WTC11 (cell line): ENCODE data around the gene SVOPL. TPM values are rescaled to one million over a fixed set of nuclear protein-coding genes. Genes with fewer than 3 reads are reported as not detected.

ENCODE experiments used
- ATAC-seq: fragments of 200-7000 bp; cut with Tn5 transposase; 2 replicates; pipeline ENCODE4 v1.10.0; 2021; ENCODE audit warnings: mild to moderate bottlenecking, moderate library complexity
- CTCF ChIA-PET: fragments of 300-600 bp; sonication (Branson Sonifier 250); formaldehyde crosslinking; loops from one replicate; lab custom pipeline; 2021; ENCODE audit warnings: antibody characterized with exemption; lab: Charles Lee
- POLR2A ChIA-PET: fragments of 350-600 bp; sonication (Branson Sonifier 250); formaldehyde crosslinking; loops from one replicate; lab custom pipeline; 2021; ENCODE audit warnings: antibody characterized with exemption; lab: Charles Lee
- DNase-seq: peaks from one replicate; pipeline ENCODE4 v3.0.0; 2021; ENCODE audit warnings: low spot score
- H3K27ac Mint-ChIP-seq: 2 replicates; pipeline ENCODE4 v1.8.0; 2021; ENCODE audit warnings: mixed read lengths
- H3K27me3 Mint-ChIP-seq: 2 replicates; pipeline ENCODE4 v1.8.0; 2021; ENCODE audit warnings: low read depth, mild to moderate bottlenecking, moderate library complexity, mixed read lengths
- H3K36me3 Mint-ChIP-seq: 2 replicates; pipeline ENCODE4 v1.8.0; 2021; ENCODE audit warnings: mixed read lengths
- H3K4me1 Mint-ChIP-seq: 2 replicates; pipeline ENCODE4 v1.8.0; 2022; ENCODE audit warnings: mixed read lengths
- H3K4me3 Mint-ChIP-seq: 2 replicates; pipeline ENCODE4 v1.8.0; 2021; ENCODE audit warnings: mild to moderate bottlenecking, moderate library complexity, mixed read lengths
- H3K9me3 Mint-ChIP-seq: 2 replicates; pipeline ENCODE4 v1.8.0; 2021; ENCODE audit warnings: mixed read lengths
- ESRRA ChIP-seq: sonication (generic); formaldehyde crosslinking; IDR thresholded peaks from 2 replicates; pipeline ENCODE4 v1.8.1; 2022; ENCODE audit warnings: mild to moderate bottlenecking, missing genetic modification reagents, borderline replicate concordance
- FOXK1 ChIP-seq: sonication (generic); formaldehyde crosslinking; IDR thresholded peaks from 2 replicates; pipeline ENCODE4 v1.8.0; 2022; ENCODE audit warnings: mild to moderate bottlenecking, moderate library complexity, missing genetic modification reagents
- GABPB1 ChIP-seq: sonication (generic); formaldehyde crosslinking; IDR thresholded peaks from 2 replicates; pipeline ENCODE4 v1.8.1; 2023; ENCODE audit warnings: mild to moderate bottlenecking, missing genetic modification reagents
- KAT7 ChIP-seq: sonication (generic); formaldehyde crosslinking; IDR thresholded peaks from 2 replicates; pipeline ENCODE4 v1.8.1; 2023; ENCODE audit warnings: missing genetic modification reagents, mild to moderate bottlenecking, borderline replicate concordance
- MXD4 ChIP-seq: fragments of 250-450 bp; sonication (Bioruptor Pico); IDR thresholded peaks from 2 replicates; pipeline ENCODE4 v1.8.0; 2021; ENCODE audit warnings: mild to moderate bottlenecking, moderate library complexity, borderline replicate concordance
- total RNA-seq: library from RNA; stranded (reverse); gene quantifications from 3 replicates; pipeline ENCODE4 v1.2.3, GENCODE V29; 2021
- TF ChIP-seq, protein P1 (sequence below): sonication (generic); formaldehyde crosslinking; conservative IDR thresholded peaks from 2 replicates; pipeline ENCODE4 v1.8.1; 2023; ENCODE audit warnings: mild to moderate bottlenecking, low read depth, missing genetic modification reagents, moderate library complexity
- TF ChIP-seq, protein P2 (sequence below): sonication (generic); formaldehyde crosslinking; IDR thresholded peaks from 2 replicates; pipeline ENCODE4 v1.8.0; 2022; ENCODE audit warnings: missing genetic modification reagents
- TF ChIP-seq, protein P3 (sequence below): sonication (generic); formaldehyde crosslinking; IDR thresholded peaks from 2 replicates; pipeline ENCODE4 v1.8.1; 2023; ENCODE audit warnings: mild to moderate bottlenecking, missing genetic modification reagents, moderate library complexity
- TF ChIP-seq, protein P4 (sequence below): sonication (generic); formaldehyde crosslinking; IDR thresholded peaks from 2 replicates; pipeline ENCODE4 v1.8.1; 2023; ENCODE audit warnings: mild to moderate bottlenecking, moderate library complexity, missing genetic modification reagents

SVOPL gene
- total RNA-seq, 1 experiment from 2014 or later = 1.9 TPM

DNA sequence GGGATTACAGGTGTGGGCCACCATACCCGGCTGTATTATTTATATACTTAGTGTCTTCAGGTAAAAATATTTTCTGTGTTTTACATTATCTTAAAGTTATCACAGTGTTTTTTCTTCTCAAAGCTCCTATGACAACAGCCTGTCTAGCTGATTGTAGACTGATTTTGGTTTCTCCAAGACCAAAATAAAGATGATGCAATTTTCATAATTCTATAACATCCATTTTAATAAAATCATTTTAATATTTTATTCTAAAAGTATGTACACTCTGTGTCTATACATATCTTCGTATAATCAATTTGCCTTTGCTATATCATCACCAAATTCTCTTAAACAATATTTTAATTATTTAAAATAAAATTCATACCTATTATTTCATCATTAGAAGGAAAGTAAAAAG is 132.5 kb downstream of the SVOPL start:
- DNase-seq (no peak), ATAC-seq (no peak)
- Mint-ChIP-seq H3K36me3 (peaks cover 90% of the 10 kb centered on the region), H3K4me3 (no peak overlapping the region), H3K4me1 (no peaks in the 10 kb centered on the region), H3K9me3 (peaks cover 25% of the 10 kb centered on the region), H3K27me3 (no peaks in the 10 kb centered on the region), H3K27ac (no peak overlapping the region)
- no peak for TF ChIP-seq MXD4 (CRISPR knock-in tag)
- TF ChIP-seq, protein P1, sequence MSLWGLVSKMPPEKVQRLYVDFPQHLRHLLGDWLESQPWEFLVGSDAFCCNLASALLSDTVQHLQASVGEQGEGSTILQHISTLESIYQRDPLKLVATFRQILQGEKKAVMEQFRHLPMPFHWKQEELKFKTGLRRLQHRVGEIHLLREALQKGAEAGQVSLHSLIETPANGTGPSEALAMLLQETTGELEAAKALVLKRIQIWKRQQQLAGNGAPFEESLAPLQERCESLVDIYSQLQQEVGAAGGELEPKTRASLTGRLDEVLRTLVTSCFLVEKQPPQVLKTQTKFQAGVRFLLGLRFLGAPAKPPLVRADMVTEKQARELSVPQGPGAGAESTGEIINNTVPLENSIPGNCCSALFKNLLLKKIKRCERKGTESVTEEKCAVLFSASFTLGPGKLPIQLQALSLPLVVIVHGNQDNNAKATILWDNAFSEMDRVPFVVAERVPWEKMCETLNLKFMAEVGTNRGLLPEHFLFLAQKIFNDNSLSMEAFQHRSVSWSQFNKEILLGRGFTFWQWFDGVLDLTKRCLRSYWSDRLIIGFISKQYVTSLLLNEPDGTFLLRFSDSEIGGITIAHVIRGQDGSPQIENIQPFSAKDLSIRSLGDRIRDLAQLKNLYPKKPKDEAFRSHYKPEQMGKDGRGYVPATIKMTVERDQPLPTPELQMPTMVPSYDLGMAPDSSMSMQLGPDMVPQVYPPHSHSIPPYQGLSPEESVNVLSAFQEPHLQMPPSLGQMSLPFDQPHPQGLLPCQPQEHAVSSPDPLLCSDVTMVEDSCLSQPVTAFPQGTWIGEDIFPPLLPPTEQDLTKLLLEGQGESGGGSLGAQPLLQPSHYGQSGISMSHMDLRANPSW (CRISPR knock-in tag) = no peak
- TF ChIP-seq ESRRA (CRISPR knock-in tag) = no peak
- TF ChIP-seq, protein P2, sequence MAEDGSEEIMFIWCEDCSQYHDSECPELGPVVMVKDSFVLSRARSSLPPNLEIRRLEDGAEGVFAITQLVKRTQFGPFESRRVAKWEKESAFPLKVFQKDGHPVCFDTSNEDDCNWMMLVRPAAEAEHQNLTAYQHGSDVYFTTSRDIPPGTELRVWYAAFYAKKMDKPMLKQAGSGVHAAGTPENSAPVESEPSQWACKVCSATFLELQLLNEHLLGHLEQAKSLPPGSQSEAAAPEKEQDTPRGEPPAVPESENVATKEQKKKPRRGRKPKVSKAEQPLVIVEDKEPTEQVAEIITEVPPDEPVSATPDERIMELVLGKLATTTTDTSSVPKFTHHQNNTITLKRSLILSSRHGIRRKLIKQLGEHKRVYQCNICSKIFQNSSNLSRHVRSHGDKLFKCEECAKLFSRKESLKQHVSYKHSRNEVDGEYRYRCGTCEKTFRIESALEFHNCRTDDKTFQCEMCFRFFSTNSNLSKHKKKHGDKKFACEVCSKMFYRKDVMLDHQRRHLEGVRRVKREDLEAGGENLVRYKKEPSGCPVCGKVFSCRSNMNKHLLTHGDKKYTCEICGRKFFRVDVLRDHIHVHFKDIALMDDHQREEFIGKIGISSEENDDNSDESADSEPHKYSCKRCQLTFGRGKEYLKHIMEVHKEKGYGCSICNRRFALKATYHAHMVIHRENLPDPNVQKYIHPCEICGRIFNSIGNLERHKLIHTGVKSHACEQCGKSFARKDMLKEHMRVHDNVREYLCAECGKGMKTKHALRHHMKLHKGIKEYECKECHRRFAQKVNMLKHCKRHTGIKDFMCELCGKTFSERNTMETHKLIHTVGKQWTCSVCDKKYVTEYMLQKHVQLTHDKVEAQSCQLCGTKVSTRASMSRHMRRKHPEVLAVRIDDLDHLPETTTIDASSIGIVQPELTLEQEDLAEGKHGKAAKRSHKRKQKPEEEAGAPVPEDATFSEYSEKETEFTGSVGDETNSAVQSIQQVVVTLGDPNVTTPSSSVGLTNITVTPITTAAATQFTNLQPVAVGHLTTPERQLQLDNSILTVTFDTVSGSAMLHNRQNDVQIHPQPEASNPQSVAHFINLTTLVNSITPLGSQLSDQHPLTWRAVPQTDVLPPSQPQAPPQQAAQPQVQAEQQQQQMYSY (CRISPR knock-in tag) = no peak
- TF ChIP-seq, protein P3, sequence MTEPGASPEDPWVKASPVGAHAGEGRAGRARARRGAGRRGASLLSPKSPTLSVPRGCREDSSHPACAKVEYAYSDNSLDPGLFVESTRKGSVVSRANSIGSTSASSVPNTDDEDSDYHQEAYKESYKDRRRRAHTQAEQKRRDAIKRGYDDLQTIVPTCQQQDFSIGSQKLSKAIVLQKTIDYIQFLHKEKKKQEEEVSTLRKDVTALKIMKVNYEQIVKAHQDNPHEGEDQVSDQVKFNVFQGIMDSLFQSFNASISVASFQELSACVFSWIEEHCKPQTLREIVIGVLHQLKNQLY (CRISPR knock-in tag) = no peak
- CTCF ChIA-PET = no interaction called here
- POLR2A ChIA-PET = no interaction called here

DNA sequence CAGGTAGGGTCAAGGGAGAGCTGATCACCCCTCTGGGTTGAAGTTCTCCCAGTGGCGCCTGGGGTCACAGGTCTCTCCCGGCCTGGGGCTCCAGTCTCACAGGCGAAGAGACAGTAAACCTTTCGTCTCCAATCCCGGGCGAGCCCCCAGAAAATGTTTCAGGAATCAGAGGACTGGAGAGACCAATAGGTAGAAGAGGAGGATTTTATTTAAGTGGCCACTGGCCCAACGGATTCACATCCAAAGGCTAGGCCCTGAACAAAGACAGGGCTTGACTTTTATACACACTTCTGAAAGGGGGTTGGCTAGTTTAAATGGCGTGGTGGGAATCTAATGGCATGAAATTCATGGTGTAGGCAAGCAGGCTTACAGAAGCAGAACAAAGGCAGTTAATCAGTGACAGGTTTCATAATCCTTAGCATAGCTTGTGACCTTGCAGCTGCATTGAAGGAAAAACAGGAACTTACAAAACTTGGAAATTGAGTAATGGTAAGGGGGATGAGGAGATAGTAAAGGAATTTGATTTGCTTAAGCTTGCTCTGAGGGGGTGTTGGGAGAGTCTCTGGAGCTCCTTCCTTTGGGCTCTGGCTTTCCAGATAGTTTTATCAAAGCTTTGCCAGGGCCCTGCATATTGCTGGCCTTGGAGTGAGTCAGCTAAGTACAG is 135.6 kb downstream of the SVOPL start:
- POLR2A ChIA-PET = no interaction called here
- ATAC-seq = no peak
- TF ChIP-seq FOXK1 = no peak
- TF ChIP-seq, protein P2 (CRISPR knock-in tag) = no peak
- TF ChIP-seq GABPB1 (CRISPR knock-in tag) = peak; percentile 71
- TF ChIP-seq KAT7 (CRISPR knock-in tag) = no peak
- TF ChIP-seq, protein P4, sequence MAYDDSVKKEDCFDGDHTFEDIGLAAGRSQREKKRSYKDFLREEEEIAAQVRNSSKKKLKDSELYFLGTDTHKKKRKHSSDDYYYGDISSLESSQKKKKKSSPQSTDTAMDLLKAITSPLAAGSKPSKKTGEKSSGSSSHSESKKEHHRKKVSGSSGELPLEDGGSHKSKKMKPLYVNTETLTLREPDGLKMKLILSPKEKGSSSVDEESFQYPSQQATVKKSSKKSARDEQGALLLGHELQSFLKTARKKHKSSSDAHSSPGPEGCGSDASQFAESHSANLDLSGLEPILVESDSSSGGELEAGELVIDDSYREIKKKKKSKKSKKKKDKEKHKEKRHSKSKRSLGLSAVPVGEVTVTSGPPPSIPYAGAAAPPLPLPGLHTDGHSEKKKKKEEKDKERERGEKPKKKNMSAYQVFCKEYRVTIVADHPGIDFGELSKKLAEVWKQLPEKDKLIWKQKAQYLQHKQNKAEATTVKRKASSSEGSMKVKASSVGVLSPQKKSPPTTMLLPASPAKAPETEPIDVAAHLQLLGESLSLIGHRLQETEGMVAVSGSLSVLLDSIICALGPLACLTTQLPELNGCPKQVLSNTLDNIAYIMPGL = no peak
- TF ChIP-seq, all 79 proteins: peak for 1
- H3K27me3 Mint-ChIP-seq = no peaks in the 10 kb centered on the region
- H3K9me3 Mint-ChIP-seq = peaks cover 46% of the 10 kb centered on the region
- peak; percentile 18 for DNase-seq
- H3K36me3 Mint-ChIP-seq = peaks cover 94% of the 10 kb centered on the region
- H3K27ac Mint-ChIP-seq = no peak overlapping the region
- no peaks in the 10 kb centered on the region for H3K4me1 Mint-ChIP-seq
- CTCF ChIA-PET = no interaction called here
- H3K4me3 Mint-ChIP-seq = no peak overlapping the region
